NB4 (cell line): Measurements from ENCODE around the gene STAT5B.

Source experiments
- CTCF ChIP-seq: IDR thresholded peaks from one replicate; pipeline ENCODE4 v1.5.1; 2012; ENCODE audit warnings: low read depth, low read length
- POLR2A ChIP-seq: IDR thresholded peaks from 2 replicates; pipeline ENCODE4 v1.6.1; 2011; ENCODE audit warnings: mild to moderate bottlenecking; ENCODE audit not compliant: insufficient read length; ENCODE audit errors: extremely low read depth

- TF ChIP-seq POLR2A (no peak), CTCF (no peak)
These were observed 48.8 kb upstream of the STAT5B start for GRCh38 chr17:42325026-42325425.
